Stomach (tissue), 4 donors: ENCODE results near the gene ERRFI1.

Experiments used
- CTCF ChIP-seq, 7 experiments: fragments of 450-650 bp in 4 of 7; fragments of 200-600 bp in 3 of 7; sonication (generic) in 3 of 7; IDR thresholded peaks; one replicate each; pipeline ENCODE4 v1.5.1; 2016 to 2019; ENCODE audit warnings: antibody characterized with exemption in 7 of 7, control low read depth in 2 of 7, mild to moderate bottlenecking in 1 of 7
- POLR2A ChIP-seq, 4 donors: fragments of 450-650 bp; IDR thresholded peaks; one replicate each; pipeline ENCODE4 v1.6.1; 2016; ENCODE audit warnings: antibody characterized with exemption in 4 of 4, control low read depth in 2 of 4, mild to moderate bottlenecking in 1 of 4, moderate library complexity in 1 of 4
- POLR2AphosphoS5 ChIP-seq, 3 donors: sonication (generic); formaldehyde crosslinking; IDR thresholded peaks; one replicate each; pipeline ENCODE4 v1.6.1; 2016; ENCODE audit warnings: antibody characterized with exemption in 3 of 3

DNA sequence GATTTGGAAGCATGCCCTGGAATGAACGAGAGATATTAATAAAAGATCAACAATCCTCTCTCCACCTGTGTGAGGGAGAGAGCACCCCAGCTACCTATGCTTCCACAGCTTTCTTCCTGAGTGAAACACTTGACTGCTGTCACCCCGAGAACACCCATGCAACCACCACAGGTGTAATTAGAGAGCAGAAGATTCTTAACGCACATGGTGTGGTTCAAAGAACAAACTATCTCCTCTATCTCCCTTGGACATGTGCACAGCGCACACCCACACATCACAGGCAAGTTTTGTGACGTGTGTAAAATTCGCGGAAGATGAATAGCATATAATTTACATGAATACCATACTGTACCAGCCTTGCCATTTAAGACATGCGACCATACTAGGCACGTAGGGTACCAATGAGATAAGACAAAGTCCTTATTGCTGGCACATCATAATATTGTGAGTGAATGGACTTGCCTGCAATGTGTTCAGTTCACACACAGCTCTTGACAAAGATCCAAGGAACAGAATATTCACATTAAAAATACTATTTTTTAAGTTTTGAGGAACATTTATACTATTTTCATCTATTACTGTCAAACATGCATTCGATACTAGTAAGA, 11.6 kb downstream of the ERRFI1 start:
- TF ChIP-seq CTCF (IDR thresholded peaks at IDR 0.05) (no peak), POLR2A (IDR thresholded peaks at IDR 0.05) (no peak), POLR2AphosphoS5 (IDR thresholded peaks at IDR 0.05) (no peak)
